ELF-1 (cell line): ENCODE data around the gene FAM234B.
A peak's percentile ranks its signal among the peaks of the same experiment; 100 is the strongest.

ENCODE experiments used
- DNase-seq: peaks from one replicate; pipeline ENCODE4 v3.0.0-alpha.2; 2016; ENCODE audit warnings: low read depth, low spot score

FAM234B gene, protein sequence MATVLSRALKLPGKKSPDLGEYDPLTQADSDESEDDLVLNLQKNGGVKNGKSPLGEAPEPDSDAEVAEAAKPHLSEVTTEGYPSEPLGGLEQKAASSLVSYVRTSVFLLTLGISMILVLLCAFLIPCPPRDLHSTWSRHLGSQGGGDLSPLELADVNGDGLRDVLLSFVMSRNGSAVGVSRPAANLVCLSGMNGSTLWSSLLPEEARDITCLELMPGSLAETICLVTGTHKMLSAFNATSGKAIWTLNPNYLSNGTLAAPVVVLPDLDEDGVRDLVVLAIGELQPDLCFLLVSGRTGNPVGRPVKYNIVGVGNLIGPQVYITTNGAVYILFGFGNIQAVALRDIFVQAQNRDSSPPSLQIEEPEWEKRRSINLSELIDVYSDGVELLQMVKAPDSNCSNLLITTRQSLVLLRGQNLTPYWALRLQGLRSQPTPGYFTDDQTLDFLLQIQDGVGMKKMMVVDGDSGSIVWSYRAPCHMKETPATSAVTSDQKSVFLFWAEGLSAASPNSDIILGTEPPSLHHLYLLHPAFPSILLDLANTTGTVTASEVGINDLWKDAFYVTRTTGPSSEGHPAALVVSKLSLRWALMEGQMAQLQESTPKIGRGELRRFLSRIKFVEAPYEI

DNA sequence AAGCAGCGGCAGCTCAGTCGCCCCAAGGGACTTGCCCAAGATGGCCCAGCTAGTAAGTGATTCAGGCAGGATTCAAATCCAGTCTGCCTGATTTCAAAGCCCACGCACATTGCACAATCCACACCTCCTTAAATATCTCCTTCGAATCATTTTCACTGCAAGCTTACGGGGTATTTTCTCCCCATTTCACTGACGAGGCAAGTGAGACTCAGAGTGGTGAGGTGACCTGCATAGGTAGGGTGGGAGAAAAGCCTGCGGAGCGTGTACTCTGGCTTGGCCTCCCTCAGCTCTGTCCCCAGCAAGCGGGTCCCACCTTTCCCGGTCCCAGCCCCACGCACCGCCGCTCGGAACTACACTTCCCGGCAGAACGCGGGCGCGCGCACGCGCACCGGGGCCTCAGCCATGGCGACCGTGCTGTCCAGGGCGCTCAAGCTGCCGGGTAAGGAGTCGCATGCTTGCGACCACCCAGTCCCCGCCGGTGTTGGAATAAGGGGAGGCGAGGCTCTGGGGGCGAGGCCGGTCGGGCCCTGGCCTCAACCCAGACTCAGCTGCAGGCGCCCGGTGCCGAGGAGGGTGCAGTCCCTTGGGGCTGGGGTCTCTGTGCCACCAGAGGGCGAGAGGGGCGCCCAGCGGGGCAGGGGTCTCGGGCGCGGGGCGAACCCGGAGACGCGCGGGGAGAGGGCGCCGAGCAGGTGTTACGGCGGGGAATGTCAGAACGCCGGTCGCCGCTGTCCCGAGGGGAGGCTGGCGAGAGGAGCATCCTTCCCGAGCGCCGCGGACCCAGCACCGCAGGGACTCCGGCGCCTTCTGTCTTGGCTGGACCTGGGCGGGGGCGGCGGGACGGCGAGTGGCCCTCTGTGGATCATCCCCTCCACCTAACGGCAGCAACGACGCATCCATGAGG lies at the start of gene FAM234B:
FAM234B (plus strand) TSS at position 380 of the 904 bp plus-strand sequence; CDS start at position 403, 23 bp downstream.
- DNase-seq, result peak; percentile 74

DNA sequence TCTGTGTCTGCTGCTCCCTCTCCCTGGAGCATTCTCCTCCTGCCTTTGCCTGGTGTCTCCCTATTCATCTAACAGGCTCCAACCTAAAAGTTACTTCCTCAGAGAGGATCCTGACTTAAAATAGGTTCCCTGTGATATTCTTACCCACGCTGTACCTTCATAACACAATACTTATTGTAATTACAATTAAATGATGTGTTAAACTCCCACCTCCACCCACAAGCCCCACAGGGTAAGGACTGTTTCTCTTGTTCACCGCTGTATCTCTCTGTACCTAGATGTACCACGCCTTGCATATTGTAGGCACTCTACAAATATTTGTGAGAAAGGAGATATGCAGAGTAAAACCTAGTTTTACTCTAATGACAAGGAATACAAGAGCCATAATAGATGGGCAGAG lies 49.1 kb upstream of the FAM234B start:
- no peak for DNase-seq

DNA sequence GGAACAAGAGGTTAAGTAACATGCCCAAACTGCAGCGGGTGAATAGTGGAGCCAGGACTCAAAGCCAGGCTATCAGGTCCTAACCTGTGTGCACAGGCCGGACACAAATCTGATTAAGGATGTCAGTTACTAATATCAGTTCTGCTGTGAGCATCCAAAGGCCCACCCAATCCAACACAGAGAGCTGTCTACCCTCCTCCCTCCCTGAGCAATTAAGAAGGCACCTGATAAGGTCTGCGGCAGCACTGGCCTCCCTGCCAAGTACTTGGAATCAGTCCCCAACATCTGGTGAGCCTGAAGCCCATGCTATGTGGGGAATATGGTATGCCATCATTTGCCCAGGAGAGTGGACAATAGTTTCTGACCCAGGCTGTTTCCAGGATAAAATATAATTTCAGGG lies 48.0 kb upstream of the FAM234B start:
- no peak for DNase-seq

DNA sequence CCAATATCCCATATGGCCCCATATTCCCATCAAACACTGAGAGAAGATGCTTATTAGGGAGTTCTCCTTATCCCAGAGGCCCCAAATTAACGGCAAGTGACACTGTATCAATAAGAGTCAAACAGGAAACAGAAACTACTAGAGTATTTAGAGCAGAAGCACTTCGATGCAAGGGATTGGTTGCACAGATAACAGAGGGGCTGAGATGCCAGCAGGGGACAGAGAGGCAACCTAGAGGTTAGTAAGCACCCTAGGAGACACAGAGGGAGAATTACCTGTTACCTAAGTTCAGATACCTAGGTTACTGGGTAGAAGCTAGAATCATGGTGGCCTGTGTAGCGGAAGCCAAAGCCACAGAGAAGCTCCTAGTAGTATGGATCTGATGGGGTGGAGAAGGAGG lies 47.0 kb upstream of the FAM234B start:
- no peak for DNase-seq

DNA sequence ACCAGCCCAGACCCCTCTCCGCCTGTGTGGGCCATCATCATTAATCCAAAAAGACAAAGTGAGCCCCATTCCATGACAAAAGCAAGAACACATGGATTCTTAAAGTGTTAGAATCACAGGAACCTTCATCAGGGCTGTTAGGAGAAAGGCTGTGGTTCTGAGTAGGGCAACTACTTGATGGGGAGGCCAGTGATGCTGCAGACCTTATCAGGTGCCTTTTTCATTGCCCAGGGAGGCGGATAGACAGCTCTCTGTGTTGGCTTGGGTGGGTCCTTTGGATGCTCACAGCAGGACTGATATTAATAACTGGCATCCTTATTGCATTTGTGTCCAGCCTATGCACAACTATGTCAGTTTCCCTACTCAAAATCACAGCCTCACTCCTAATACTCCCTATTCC lies 46.4 kb upstream of the FAM234B start:
- no peak for DNase-seq

DNA sequence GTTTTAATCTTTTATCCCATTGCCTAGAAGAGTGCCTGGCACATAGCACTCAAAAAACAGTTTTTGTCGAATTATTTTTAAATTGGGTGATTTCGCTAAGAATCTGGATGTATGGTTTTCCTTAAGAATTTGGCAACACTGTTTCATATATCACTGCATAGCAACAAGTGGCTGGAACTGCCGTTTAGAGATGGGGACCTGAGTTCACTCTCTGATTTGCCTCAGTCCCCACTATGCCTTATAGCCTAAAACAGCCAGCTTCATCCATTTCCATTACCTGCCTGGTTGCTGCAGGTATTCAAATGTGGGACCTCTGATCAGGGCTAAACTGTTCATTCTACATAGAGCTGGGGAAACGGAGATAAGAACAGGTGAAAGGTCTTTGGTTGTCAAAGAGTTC lies 45.9 kb upstream of the FAM234B start:
- no peak for DNase-seq

DNA sequence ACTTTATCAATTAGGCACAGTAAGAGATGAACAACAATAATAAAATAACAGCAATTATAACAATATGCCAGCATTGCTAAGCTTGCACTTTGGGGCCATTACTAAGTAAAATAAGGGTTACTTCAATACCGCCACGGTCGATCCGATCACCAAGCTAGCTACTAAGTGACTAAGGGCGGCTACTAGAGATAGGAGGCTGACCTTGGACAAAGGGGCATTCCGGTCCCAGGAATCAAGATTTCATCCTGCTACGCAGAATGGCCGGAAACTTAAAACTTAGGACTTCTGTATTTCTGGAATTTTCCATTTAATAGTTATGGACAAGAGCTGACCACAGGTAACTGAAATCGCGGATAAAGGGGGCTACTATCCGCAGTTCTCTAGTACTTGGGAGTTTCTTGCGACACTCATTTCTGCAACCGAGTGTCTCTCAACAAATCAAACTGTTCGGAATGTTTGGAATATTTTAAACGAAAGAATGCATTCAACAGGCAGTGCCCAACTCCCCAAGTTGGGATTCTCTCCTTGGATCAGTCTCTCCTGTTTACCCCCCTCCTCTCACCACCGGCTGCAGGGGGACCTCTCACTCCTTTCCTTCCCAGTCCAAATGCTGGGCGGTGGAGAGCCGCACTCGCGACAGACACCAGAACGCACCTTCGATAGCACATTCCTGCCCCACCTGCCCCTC lies 44.8 kb upstream of the FAM234B start:
- no peak for DNase-seq

DNA sequence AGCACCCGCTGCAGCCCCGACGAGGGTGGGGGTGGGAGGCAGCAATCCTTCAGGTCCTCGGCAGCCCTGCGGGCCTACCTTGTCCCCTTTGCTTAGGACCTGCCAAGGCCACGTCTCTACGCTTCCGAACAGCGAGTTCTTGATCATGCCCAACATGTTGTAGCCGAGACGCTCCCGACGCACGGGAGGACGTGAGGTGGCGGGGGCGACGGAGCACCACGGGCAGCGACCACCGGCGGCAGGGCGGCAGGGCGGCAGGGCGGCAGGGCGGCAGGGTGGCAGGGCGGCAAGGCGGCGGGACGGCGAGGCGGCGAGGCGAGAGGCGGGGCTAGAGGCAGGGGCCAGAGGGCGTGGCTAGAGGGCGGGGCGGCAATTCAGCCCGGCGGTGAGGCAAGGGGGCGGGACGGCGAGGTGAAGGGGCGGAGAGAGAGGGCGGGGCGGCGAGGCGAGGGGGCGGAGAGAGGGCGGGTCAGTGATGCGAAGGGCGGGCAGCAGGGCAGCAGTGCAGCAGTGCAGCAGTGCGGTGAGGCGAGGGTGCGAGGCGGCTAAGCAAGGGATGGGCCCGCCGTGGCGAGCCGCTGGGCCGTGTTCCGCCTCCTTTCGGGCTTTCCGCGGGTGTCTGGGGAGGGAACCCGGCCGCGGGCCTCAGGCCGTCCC lies 44.1 kb upstream of the FAM234B start, which contains the start of gene HEBP1:
HEBP1 (minus strand) TSS at position 307 of the 657 bp plus-strand sequence; CDS start at position 156, 151 bp downstream.
- peak; percentile 84 for DNase-seq

DNA sequence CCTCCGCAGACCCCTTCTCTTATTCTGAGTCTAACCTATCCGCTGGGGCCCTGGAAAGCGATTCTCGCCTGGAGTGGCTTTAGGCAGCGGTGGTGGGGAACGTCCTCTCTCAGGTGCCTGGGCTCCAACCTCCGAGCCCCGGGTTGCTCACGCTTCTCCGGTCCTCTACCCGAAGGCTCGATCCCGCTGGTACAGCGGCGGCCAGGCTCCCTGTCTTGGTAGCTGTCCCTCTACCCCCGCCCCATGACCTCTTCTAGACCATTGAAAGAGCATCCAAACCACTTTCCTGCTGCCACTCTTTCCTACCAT lies 43.6 kb upstream of the FAM234B start:
- peak; percentile 83 for DNase-seq

DNA sequence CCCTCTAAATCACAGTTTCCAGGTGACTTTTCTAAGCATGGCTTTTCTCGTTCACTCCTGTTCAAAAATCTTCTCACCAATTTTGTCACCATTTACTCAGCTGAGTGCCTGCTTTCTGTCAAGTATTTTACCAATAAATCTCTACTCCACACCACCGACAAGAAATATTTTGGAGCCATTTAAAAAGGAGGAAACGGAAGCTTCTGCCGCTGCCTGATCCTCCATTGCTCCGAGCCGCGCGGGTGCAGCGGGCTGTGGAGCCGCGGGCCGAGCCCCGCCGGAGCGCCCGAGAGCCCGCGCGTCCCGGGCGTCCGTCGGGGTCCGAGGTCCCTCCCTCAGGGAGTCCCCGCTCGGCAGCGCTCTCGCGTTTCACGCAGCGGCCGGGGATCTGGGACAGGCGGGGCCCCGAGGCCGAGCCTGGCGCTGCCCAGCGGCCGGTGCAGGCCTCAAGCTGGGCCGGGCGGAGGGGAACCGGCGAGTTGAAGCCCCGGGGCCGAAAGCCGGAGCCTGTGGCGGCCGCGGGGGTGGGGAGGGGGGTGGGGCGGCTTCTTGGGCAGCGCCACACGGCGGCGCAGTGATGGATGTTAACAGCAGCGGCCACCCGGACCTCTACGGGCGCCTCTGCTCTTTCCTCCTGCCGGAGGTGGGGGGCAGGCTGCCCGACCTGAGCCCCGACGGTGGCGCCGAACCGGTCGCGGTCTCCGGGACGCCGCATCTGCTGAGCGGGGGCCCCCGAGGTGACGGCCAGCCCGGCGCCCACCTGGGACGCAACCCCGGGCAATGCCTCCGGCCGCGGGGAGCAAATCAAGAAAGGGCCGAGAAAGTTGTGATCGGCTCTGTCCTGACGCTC lies 43.0 kb upstream of the FAM234B start:
- peak; percentile 61 for DNase-seq

DNA sequence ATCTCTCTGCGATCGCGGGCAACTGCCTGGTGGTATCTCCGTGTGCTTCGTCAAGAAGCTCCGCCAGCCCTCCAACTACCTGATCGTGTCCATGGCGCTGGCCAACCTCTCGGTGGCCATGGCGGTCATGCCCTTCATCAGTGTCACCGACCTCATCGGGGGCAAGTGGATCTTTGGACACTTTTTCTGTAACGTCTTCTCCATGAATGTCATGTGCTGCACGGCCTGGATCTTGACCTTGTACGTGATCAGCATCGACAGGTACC lies 42.5 kb upstream of the FAM234B start:
- no peak for DNase-seq

DNA sequence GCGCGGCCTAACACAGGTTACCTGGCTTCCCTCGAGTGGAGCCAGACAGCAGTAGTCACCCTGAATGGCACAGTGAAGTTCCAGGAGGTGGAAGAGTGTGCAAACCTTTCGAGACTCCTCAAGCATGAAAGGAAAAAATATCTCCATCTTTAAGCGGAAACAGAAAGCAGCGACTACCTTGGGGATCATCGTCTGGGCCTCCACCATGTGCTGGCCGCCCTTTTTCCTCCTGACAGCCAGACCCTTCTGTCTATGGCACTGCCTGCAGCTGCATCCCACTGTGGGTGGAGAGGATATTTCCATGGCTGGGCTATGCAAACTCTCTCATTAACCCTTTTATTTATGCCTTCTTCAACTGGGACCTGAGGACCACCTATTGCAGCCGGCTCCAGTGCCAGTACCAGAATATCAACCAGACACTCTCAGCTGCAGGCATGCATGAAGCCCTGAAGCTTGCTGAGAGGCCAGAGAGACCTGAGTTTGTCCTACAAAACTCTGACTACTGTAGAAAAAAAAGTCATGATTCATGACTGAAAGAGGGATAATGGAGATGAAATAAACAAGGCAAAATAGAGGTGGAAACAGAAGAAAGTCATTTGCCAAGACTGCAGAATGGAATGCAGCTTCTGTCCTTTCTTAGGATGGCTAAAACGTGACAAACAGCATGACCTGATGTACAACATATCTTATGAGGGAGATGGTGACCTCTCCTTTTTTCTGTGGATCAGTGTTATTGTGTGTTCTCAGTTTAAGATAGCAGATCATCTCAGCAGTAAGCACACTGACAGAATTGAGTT lies 41.7 kb upstream of the FAM234B start:
- no peak for DNase-seq

DNA sequence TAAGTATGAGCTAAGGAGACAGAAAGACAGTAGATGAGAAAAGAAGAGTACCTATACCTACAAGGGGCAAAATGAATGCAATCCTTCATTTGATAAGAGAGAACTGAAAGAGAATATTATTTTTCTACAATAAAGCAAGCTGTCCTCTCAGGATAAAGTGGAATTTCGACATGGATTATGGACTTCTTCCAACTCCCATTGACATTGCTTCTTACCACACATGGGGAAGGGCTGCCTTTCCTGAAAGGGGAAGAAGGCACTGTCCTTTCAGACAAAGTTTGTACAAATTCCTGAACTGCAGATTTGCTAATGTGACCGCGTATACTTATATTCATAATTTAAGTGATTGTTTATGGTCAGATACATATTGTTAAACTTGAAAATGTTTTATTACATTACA lies 39.8 kb upstream of the FAM234B start:
- no peak for DNase-seq

DNA sequence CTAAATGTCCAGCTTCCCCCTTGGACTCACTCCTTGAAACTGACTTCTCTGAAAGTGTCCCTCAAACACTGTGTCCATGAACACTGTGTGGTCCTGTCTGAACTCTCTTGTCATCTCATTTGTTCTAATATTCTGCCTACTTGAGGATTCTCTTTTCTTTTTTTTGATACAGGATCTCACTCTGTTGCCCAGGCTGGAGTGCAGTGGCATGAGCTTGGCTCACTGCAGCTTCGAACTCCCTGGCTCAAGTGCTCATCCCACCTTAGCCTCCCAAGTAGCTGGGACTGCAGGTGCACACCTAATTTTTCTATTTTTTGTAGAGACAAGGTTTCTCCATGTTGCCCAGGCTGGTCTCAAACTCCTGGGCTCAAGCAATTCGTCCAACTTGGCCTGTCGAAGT lies 39.2 kb upstream of the FAM234B start:
- no peak for DNase-seq

DNA sequence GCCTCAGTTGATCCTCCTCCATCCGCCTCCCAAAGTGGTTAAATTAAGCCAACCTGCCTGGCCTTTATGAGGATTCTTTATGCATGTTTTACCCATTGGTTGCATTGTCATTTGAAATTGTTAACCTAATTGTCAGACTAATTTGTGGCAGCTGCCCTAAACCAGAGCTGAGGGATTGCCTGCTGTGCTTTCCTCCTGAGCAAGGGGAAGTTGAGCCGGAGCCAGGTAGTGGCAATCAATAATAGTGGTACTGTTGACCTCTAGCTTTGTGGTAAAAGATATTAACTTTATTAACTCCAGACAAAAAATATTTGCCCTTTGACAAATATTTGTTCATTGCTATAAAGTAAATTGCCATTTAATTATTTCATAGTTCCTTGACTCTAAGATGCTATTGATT lies 38.5 kb upstream of the FAM234B start:
- no peak for DNase-seq

DNA sequence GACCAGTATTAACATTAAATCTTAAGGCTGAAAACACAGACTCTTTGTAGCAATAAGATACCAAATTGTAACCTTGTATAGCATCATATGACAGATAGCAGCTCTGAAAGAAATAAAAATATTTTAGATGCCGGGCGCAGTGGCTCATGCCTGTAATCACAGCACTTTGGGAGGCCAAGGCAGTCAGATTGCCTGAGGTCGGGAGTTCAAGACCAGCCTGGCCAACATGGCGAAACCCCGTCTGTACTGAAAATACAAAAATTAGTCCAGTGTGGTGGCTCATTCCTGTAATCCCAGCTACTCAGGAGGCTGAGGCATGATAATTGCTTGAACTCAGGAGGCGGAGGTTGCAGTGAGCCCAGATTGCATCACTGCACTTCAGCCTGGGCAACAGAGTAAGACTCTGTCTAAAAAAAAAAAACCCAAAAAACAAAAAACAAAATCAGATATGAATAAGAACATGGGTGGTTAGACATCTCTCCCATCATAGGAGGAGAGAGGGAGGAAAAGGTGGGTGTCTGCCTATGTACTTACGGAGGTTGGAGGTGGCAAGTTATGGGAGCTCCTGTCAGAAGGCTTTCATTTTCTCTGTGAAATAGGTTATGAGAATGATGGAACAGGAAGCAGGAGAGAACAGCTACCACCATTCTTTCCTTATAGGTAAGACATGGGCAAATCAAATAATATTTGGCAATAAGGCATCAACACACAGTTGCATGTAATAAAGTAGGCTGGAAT lies 36.5 kb upstream of the FAM234B start:
- DNase-seq, result no peak

DNA sequence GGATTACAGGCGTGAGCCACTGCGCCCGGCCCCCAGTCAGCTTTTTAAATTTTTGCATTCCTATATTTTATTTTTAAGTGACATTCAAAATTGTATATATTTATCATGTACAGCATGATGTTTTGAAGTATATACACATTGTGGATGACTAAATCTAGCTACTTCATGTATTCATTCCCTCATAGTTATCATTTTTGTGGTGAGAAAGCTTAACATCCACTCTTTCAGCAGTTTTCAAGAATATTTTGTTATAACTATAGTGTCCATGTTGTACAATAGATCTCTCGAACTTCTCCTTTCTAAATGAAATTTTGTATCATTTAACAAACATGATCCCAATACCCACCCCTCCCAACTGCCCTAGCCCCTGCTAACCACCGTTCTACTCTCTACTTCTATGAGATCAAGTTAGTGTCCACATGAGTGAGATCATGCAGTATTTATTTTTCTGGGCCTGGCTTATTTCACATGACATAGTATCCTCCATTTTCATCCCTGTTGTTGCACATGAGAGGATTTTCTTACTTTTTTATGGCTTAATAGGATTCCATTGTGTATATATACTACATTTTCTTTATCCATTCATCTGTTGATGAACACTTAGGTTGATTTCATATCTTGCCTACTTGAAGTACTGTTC lies 35.3 kb upstream of the FAM234B start:
- DNase-seq, result no peak

DNA sequence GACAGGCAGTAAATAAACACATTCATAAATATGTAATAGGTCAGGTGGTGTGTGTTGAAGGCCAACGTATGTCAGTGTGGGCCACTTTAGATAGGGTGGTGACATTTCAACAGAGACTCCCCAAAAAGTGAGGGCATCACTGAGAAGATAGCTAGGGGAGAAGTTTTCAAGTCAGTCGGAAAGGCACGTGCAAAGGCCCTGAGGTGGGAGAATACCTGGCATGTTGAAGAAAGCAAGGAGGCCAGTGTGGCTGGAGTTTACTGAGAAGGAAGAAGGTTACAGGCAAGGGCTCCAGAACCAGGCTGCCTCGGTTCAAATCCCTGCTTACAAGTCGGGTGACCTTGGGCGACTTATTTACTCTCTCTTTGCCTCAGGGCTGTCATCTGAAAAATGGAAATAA lies 33.1 kb upstream of the FAM234B start:
- DNase-seq, result no peak
